Measurements from ENCODE around the gene LDB1.

Gene LDB1

DNA sequence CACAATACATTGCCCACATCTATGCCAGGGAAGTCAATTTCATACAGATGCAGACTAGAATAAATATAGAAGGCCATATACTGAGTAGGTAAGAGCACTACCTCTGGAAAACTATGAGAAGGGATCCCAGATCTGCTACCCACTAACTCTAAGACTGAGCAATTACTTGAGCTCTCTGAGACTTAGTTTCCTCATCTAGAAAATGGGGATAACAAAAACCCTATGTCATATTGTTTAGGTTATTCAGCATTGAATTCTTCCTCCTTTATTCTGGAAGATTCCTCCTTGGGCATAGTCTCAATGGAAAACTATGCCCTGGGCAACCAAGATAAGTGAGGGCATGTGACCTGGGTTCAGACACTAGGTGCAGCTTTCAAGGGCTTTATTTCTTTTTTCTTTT is 60.2 kb downstream of the LDB1 start:
- no peak for DNase-seq (ENCODE audit: low read depth)
- TF ChIP-seq, protein P1, sequence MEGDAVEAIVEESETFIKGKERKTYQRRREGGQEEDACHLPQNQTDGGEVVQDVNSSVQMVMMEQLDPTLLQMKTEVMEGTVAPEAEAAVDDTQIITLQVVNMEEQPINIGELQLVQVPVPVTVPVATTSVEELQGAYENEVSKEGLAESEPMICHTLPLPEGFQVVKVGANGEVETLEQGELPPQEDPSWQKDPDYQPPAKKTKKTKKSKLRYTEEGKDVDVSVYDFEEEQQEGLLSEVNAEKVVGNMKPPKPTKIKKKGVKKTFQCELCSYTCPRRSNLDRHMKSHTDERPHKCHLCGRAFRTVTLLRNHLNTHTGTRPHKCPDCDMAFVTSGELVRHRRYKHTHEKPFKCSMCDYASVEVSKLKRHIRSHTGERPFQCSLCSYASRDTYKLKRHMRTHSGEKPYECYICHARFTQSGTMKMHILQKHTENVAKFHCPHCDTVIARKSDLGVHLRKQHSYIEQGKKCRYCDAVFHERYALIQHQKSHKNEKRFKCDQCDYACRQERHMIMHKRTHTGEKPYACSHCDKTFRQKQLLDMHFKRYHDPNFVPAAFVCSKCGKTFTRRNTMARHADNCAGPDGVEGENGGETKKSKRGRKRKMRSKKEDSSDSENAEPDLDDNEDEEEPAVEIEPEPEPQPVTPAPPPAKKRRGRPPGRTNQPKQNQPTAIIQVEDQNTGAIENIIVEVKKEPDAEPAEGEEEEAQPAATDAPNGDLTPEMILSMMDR (conservative IDR thresholded peaks at IDR 0.05; ENCODE audit: low read depth, low read length) = no peak
- no peak overlapping the region for H3K4me3 ChIP-seq (ENCODE audit: low read length)
